Endothelial cell of hepatic sinusoid (primary cell): ENCODE measurements around the gene GSG1L2.

Experiments used
- in situ Hi-C: cut with HindIII; loops from 2 replicates; pipeline ENCODE4 v1.10.0; 2017; ENCODE audit warnings: low sequenced_read_pairs

Gene GSG1L2

DNA sequence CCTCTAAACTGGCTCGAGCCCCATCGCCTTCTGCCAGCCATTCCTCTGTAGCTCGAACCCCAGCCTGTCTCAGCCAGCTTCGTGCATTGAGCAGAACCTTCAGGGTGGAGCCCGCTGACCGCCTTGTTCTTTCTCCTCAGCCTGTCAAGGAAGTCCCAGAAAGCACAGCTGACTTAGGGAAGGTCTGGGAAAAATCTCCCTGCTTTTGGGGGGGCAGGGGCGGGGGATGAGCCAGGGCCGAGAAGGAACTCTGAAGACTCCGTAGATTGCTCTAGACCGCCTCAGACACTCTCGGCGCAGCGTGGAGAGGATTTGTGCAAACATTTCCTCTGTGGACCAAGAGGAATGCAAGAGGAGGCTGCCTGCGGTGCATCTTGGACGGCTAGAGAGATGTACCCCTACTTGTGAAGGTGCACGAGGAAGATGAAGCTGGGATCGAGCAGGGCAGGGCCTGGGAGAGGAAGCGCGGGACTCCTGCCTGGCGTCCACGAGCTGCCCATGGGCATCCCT, 3.8 kb upstream of the GSG1L2 start, which contains the start of gene GLP2R:
Gene GLP2R (plus strand): TSS at position 284 of the 510 bp plus-strand sequence. CDS start 140 bp downstream, at position 424.
- in situ Hi-C loops, result loop anchor here (5.0 kb wide), 1 partner anchor 67 kb away; no protein-coding TSS in a partner anchor

DNA sequence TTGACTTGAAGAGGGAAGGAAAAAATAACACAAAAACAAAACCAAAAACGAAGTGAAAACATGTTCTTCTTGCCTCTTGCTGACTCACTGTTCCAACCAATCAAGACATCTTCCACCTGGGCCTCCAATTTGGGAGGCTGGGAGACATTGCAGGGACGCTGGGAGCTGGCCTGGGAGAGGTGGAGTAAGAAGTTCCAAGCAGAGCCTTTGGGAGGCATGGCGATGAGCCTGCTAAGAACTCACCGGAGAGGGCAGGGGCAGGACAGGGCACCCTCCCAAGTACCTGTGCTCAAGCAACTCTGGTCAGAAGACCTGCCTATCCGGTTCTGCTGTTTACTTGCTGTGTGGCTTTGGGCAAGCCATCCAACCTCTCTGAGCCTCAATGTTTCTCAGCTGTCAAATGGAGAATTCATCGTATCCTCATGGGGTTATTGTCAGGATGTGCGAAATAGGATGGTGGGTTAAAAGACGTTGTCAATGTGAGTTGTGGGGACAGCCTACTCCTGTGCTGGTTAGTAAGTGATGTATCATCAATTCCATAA, 3.0 kb upstream of the GSG1L2 start:
- in situ Hi-C loops, result loop anchor here (5.0 kb wide), 1 partner anchor 67 kb away; no protein-coding TSS in a partner anchor

GRCh38 chr17:9824094-9824493, 2.2 kb upstream of the GSG1L2 start:
- in situ Hi-C loops, result no loop called here

GRCh38 chr17:9820448-9820847, 1.4 kb downstream of the GSG1L2 start:
- in situ Hi-C loops, result no loop called here

DNA sequence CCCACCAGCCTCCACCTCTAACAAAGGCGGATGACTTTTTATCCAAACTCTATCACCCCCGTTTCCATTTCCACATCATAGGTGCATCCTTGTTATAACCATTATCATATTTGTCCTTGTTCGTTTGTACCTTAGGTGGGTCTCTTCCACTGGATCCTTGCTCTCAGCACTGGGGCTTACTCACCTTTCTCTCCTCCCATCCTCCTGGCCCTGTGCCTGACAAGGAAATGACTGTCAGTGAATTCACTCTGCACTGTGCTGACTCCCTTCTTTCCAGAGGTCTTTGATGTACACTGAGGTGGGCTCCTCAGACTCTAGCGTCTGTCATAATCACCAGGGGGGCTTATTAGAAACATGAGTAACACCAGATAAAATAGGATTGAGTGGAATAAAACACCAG, 3.1 kb downstream of the GSG1L2 start:
- in situ Hi-C loops, result no loop called here

DNA sequence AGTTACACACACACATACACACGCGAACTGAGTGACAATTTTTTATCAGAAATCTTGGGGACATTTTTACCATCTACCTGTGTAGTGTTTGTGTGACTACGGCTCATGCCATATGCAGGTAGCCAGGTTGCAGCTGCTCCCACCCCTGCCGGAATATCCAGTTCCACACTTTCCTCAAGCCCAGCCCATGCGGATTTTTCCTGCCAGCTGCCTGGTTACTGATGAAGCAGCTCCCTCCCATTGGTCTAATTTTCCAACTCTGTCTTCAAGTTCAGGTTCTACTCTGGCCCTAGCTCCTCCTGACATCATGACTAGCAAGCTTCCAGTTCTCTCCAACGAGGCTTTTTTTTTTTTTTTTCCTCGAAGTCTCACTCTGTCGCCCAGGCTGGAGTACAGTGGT, 4.8 kb downstream of the GSG1L2 start:
- in situ Hi-C loops, result no loop called here

DNA sequence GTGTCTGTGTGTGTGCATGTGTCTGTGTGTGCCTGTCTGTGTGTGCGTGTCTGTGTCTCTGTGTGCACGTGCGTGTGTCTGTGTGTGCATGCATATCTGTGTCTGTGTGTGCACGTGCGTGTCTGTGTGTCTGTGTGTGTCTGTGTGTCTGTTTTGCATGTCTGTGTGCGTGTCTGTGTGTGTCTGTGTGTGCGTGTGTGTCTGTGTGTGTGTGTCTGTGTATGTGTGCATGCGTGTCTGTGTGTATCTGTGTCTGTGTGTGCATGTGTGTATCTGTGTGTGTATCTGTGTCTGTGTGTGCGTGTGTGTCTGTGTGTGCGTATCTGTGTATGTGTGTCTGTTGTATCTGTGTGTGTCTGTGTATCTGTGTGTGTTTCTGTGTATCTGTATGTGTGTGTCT, 5.4 kb downstream of the GSG1L2 start:
- in situ Hi-C loops, result no loop called here

- in situ Hi-C loops, result no loop called here
Measured at GRCh38 chr17:9814337-9814945, 7.4 kb downstream of the GSG1L2 start.

GRCh38 chr17:9813166-9813565, 8.7 kb downstream of the GSG1L2 start:
- in situ Hi-C loops, result no loop called here

DNA sequence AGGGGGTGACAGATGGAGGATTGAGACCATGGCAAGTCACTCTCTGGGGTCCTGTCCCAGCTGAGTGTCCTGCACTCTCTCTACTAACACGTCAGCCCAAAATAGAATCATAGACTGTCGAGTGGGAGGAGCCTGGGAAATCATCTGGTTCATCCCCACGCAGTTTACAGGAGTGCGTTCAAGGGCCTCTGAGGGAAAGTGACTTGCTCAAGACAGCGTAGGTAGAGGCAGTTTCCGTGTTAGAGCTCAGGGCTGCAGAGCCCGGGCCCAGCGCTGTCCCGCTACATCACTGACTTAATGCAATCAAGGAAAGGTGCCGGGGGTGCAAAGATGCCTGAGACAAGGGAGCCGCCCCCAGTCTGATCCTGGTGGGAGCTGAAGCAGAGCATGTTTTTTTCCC, 10.3 kb downstream of the GSG1L2 start:
- in situ Hi-C loops, result no loop called here

- in situ Hi-C loops, result no loop called here
Measured at GRCh38 chr17:9811086-9811485, 10.8 kb downstream of the GSG1L2 start.

- in situ Hi-C loops, result no loop called here
Measured at GRCh38 chr17:9810100-9810949, 11.6 kb downstream of the GSG1L2 start.

DNA sequence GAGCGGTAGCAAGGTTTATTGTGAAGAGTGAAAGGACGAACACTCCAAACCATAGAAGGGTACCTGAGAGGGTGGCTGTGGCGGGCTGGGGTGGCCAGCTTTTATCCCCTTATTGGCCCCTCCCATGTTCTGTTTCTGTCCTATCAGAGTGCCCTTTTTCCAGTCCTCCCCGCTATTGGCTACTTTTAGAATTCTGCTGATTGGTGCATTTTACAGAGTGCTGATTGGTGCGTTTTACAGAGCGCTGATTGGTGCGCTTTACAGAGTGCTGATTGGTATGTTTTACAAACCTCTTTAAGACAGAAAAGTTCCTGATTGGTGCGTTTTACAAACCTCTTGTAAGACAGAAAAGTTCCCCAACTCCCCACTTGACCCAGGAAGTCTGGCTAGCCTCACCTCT, 12.5 kb downstream of the GSG1L2 start:
- in situ Hi-C loops, result no loop called here

GRCh38 chr17:9806699-9807098, 15.2 kb downstream of the GSG1L2 start:
- in situ Hi-C loops, result no loop called here

- in situ Hi-C loops, result no loop called here
Measured at GRCh38 chr17:9805769-9806168, 16.1 kb downstream of the GSG1L2 start.

DNA sequence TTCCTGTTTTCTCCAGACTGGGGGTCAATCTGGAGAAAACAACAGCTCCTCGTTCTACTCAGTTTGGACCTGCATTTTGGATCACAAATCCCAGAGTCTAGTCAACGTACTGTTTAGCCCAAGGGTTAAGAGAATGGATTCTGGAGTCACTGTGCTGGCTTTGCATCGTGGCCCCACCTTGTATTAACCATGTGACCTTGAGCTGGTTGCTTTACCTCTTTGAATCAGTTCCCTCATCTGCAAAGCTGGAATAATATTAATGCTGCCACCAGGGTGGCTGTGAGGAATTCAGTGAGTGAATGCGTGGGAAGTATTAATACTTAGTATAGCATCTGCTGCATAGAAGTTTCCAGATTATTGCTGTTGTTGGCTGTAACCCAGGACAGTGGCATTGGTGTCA, 19.2 kb downstream of the GSG1L2 start:
- in situ Hi-C loops, result no loop called here

DNA sequence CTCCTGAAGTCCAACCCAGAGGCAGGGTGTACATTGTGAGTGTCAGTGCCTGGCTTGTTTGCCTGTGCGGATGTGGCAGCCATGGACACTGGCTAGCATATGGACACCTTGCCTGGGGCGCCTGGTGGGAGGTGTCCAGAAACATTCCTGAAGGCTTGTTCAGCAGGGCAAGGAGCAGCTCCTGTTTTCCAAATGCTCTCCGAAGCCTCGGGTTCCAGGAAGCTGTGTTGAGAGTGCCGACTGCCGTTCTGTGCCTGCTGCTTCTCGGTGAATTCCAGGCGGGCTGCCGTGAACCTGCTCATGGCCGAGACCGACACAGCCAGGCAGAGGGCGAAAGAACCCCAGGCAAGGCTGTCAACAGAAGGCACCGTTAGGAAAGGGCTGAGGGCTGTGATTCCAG, 19.6 kb downstream of the GSG1L2 start:
- in situ Hi-C loops, result no loop called here

DNA sequence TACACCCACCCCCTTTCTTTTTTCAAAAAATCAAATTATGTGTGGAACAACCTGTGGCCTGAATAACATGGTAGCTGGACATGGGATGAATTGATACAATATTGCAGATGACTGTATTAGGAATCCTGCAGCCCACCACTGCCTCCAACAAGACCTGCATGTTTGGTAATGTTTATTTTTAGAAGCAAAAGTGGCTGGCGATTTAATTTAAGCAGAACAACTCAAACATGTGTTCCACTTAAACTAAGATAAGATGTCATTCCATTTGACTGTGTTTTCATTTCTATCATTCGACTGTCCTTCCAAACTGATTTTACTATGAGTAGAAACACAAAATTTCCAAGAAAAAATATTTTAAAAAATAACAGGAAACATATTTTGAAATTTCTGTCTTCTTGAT, 20.4 kb downstream of the GSG1L2 start:
- in situ Hi-C loops, result no loop called here

DNA sequence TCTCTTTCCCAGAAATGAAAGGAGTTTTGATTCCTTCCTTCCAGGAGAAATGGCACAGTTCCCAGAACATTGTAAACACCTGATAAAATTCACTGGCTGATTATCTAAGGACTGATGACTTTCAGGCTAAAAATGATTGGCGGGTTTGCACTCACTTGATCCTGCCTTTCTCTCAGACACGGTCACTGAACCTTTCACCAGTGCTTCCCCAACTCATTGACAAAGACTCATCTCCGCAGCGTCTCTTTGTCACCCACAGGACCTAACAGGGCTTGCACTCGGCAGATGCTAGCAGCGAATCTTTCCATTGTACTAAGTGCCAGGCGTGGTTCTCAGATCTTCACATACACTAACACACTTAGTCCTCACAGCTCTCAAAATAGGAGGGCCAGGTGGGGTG, 23.2 kb downstream of the GSG1L2 start:
- in situ Hi-C loops, result no loop called here

DNA sequence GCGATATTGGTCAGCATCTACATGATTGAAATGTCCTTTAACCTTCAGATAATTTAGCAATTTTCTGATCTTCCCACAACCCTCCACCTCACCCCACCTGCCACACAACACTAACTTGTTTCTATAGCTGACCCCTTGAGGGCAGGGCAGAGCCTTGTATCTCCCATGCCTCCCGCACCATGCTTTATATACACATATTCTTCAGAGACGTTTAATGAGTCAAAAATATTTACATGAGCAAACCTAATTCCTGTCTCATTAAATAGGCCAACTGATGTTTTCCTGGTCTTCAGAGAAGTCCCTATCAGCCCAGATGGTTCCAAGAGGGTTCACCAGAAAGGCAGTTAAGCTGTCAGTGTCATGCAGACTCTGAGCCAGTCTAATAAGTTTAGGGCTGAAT, 23.9 kb downstream of the GSG1L2 start:
- in situ Hi-C loops, result no loop called here

- in situ Hi-C loops, result no loop called here
Measured at GRCh38 chr17:9792181-9792840, 29.6 kb downstream of the GSG1L2 start.
